Left lung (tissue), 10 donors: ENCODE measurements around the gene GMPR. TPM values are rescaled to one million over a fixed set of nuclear protein-coding genes. Genes with fewer than 3 reads are reported as not detected.

ENCODE experiments used
- ATAC-seq: fragments of 200-7000 bp; cut with Tn5 transposase; one replicate; pipeline ENCODE4 v1.9.1; 2020; ENCODE audit warnings: moderate library complexity
- DNase-seq, 4 donors: peaks; one replicate each; pipeline ENCODE4 v3.0.0-alpha.2; 2013 to 2020
- H3K27ac ChIP-seq, 2 donors: fragments of 200-600 bp; sonication (generic) in 1 of 2; one replicate each; pipeline versions ENCODE4 v1.5.0 to v1.8.0; 2020 to 2021
- H3K27me3 ChIP-seq, 2 donors: fragments of 200-600 bp; sonication (generic) in 1 of 2; one replicate each; pipeline versions ENCODE4 v1.5.0 to v1.8.0; 2020 to 2021
- H3K36me3 ChIP-seq, 2 donors: fragments of 200-600 bp; sonication (generic) in 1 of 2; one replicate each; pipeline versions ENCODE4 v1.5.0 to v1.8.0; 2020 to 2021
- H3K4me1 ChIP-seq, 2 donors: fragments of 200-600 bp; one replicate each; pipeline ENCODE4 v1.8.0; 2021
- H3K4me3 ChIP-seq, 2 donors: fragments of 200-600 bp; sonication (generic) in 1 of 2; one replicate each; pipeline versions ENCODE4 v1.5.0 to v1.8.0; 2020 to 2021; ENCODE audit warnings: mild to moderate bottlenecking in 1 of 2
- H3K9me3 ChIP-seq, 2 donors: fragments of 200-600 bp; sonication (generic) in 1 of 2; one replicate each; pipeline versions ENCODE4 v1.5.0 to v1.8.0; 2020 to 2021
- CTCF ChIP-seq, 2 donors: fragments of 200-600 bp; sonication (generic) in 1 of 2; IDR thresholded peaks; one replicate each; pipeline versions ENCODE4 v1.5.0 to v1.8.0; 2021; ENCODE audit warnings: antibody characterized with exemption in 2 of 2
- intact Hi-C, 2 donors: fragments of 100-400 bp; cut with DNase I; formaldehyde crosslinking; loops; one replicate each; pipeline versions ENCODE4 v1.11.2 to v1.14.2; 2022
- polyA plus RNA-seq, 6 donors: library from polyadenylated mRNA; unstranded; fragments of 120-200 nt; gene quantifications; one replicate each; pipeline ENCODE4 v1.2.1, GENCODE V29; 2013; ENCODE audit not compliant: insufficient read length in 6 of 6
- total RNA-seq, 2 donors: library from RNA; stranded (reverse); fragmentation: NEBNext Ultra II Directional; extraction: Animal tissue kit (Norgen Biotek cat#: 25700); gene quantifications; one replicate each; pipeline ENCODE4 v1.2.1, GENCODE V29; 2021
- donor health status: DM: no; HTN: yes; CAD: no.
- donor health status: DM: no; HTN: no; CAD: no.

Gene GMPR
- total and polyA plus RNA-seq, 8 donors: 3.8 to 16.1 (median 7.0) TPM

GRCh38 chr6:16251706-16252105 is 13.3 kb downstream of the GMPR start:
- DNase-seq (no peak), ATAC-seq (no peak)
- Histone ChIP-seq H3K36me3 (no peaks in the 10 kb centered on the region), H3K27ac (no peak overlapping the region), H3K4me3 (no peak overlapping the region), H3K4me1 (no peaks in the 10 kb centered on the region), H3K9me3 (no peaks in the 10 kb centered on the region), H3K27me3 (no peaks in the 10 kb centered on the region)
- TF ChIP-seq CTCF (IDR thresholded peaks at IDR 0.05): no peak
- intact Hi-C loops: no loop called here

GRCh38 chr6:16252686-16253299 is 14.4 kb downstream of the GMPR start:
- H3K9me3 ChIP-seq: no peaks in the 10 kb centered on the region
- no peaks in the 10 kb centered on the region for H3K27me3 ChIP-seq
- no peak for DNase-seq
- TF ChIP-seq CTCF (IDR thresholded peaks at IDR 0.05): no peak
- no peak overlapping the region for H3K27ac ChIP-seq
- H3K4me3 ChIP-seq: no peak overlapping the region
- no peaks in the 10 kb centered on the region for H3K4me1 ChIP-seq
- intact Hi-C loops: no loop called here
- no peak for ATAC-seq
- H3K36me3 ChIP-seq: no peaks in the 10 kb centered on the region

- Histone ChIP-seq H3K4me1 (no peaks in the 10 kb centered on the region), H3K4me3 (no peak overlapping the region), H3K9me3 (no peaks in the 10 kb centered on the region), H3K27ac (no peak overlapping the region), H3K27me3 (no peaks in the 10 kb centered on the region), H3K36me3 (no peaks in the 10 kb centered on the region)
- TF ChIP-seq CTCF (IDR thresholded peaks at IDR 0.05): no peak
- ATAC-seq (no peak), DNase-seq (no peak)
- intact Hi-C loops: no loop called here
These were observed 15.2 kb downstream of the GMPR start for GRCh38 chr6:16253399-16254144.

- Histone ChIP-seq H3K9me3 (no peaks in the 10 kb centered on the region), H3K27ac (no peak overlapping the region), H3K4me1 (no peaks in the 10 kb centered on the region), H3K36me3 (no peaks in the 10 kb centered on the region), H3K27me3 (no peaks in the 10 kb centered on the region), H3K4me3 (no peak overlapping the region)
- TF ChIP-seq CTCF (IDR thresholded peaks at IDR 0.05): no peak
- intact Hi-C loops: no loop called here
- no peak for DNase-seq
- no peak for ATAC-seq
These were observed 16.1 kb downstream of the GMPR start for GRCh38 chr6:16254535-16254934.

- ATAC-seq: no peak
These were observed 18.4 kb downstream of the GMPR start for GRCh38 chr6:16256781-16257180.

More at GRCh38 chr6:16256781-16257180, 18.4 kb downstream of the GMPR start:
- Histone ChIP-seq H3K27ac (no peak overlapping the region), H3K4me1 (no peaks in the 10 kb centered on the region), H3K36me3 (no peaks in the 10 kb centered on the region), H3K4me3 (no peak overlapping the region), H3K27me3 (no peaks in the 10 kb centered on the region), H3K9me3 (no peaks in the 10 kb centered on the region)
- no peak for DNase-seq
- TF ChIP-seq CTCF (IDR thresholded peaks at IDR 0.05): no peak
- intact Hi-C loops: no loop called here
